ENCODE measurements around the gene CGNL1. TPM values are rescaled to one million over a fixed set of nuclear protein-coding genes. Genes with fewer than 3 reads are reported as not detected.

Gene CGNL1
- total RNA-seq, 1 experiment from 2014 or later: 3.3 TPM

GRCh38 chr15:57364282-57365007 lies 11.9 kb upstream of the CGNL1 start:
- no peaks in the 10 kb centered on the region for H3K4me1 Mint-ChIP-seq (ENCODE audit: low read depth, unreplicated experiment)
- TF ChIP-seq CTCF (IDR thresholded peaks at IDR 0.05; ENCODE audit: unreplicated experiment): no peak
- no TSS peak for BruUV-seq (replicated peaks)

GRCh38 chr15:57367556-57367955 lies 8.7 kb upstream of the CGNL1 start:
- H3K27ac Mint-ChIP-seq (ENCODE audit: unreplicated experiment): no peak overlapping the region

More at GRCh38 chr15:57364282-57365007, 11.9 kb upstream of the CGNL1 start:
- H3K9me3 Mint-ChIP-seq (ENCODE audit: low read depth, unreplicated experiment): no peaks in the 10 kb centered on the region
- peaks cover 5% of the 10 kb centered on the region for H3K36me3 Mint-ChIP-seq (ENCODE audit: insufficient read depth, unreplicated experiment)
- H3K4me3 Mint-ChIP-seq (ENCODE audit: low read depth, unreplicated experiment): no peak overlapping the region
- DNase-seq: no peak
- no peaks in the 10 kb centered on the region for H3K27me3 Mint-ChIP-seq (ENCODE audit: unreplicated experiment)
- CTCF ChIA-PET: interaction anchor here (1.3 to 1.6 kb wide), 2 partner anchors 24 to 188 kb away, joined by 4 read pairs; no protein-coding TSS in a partner anchor
- intact Hi-C loops (cut with micrococcal nuclease; ENCODE audit: unreplicated experiment): no loop called here
- no peak overlapping the region for H3K27ac Mint-ChIP-seq (ENCODE audit: unreplicated experiment)

GRCh38 chr15:57370929-57371328 lies 5.4 kb upstream of the CGNL1 start:
- no peak overlapping the region for H3K27ac Mint-ChIP-seq (ENCODE audit: unreplicated experiment)
- CTCF ChIA-PET: no interaction called here
- peaks cover 32% of the 10 kb centered on the region for H3K27me3 Mint-ChIP-seq (ENCODE audit: unreplicated experiment)
- no peaks in the 10 kb centered on the region for H3K9me3 Mint-ChIP-seq (ENCODE audit: low read depth, unreplicated experiment)
- H3K4me3 Mint-ChIP-seq (ENCODE audit: low read depth, unreplicated experiment): no peak overlapping the region
- no peak for DNase-seq
- peaks cover 3% of the 10 kb centered on the region for H3K36me3 Mint-ChIP-seq (ENCODE audit: insufficient read depth, unreplicated experiment)
- H3K4me1 Mint-ChIP-seq (ENCODE audit: low read depth, unreplicated experiment): no peaks in the 10 kb centered on the region
- no TSS peak for BruUV-seq (replicated peaks)
- intact Hi-C loops (cut with micrococcal nuclease; ENCODE audit: unreplicated experiment): no loop called here
- TF ChIP-seq CTCF (IDR thresholded peaks at IDR 0.05; ENCODE audit: unreplicated experiment): no peak

More at GRCh38 chr15:57367556-57367955, 8.7 kb upstream of the CGNL1 start:
- TF ChIP-seq CTCF (IDR thresholded peaks at IDR 0.05; ENCODE audit: unreplicated experiment): no peak
- CTCF ChIA-PET: no interaction called here
- H3K4me1 Mint-ChIP-seq (ENCODE audit: low read depth, unreplicated experiment): no peaks in the 10 kb centered on the region
- H3K9me3 Mint-ChIP-seq (ENCODE audit: low read depth, unreplicated experiment): no peaks in the 10 kb centered on the region
- BruUV-seq (replicated peaks): no TSS peak
- H3K27me3 Mint-ChIP-seq (ENCODE audit: unreplicated experiment): no peaks in the 10 kb centered on the region
- no peak overlapping the region for H3K4me3 Mint-ChIP-seq (ENCODE audit: low read depth, unreplicated experiment)
- H3K36me3 Mint-ChIP-seq (ENCODE audit: insufficient read depth, unreplicated experiment): peaks cover 5% of the 10 kb centered on the region
- intact Hi-C loops (cut with micrococcal nuclease; ENCODE audit: unreplicated experiment): no loop called here
- no peak for DNase-seq

GRCh38 chr15:57373251-57373881 lies 2.9 kb upstream of the CGNL1 start:
- Mint-ChIP-seq H3K27me3 (ENCODE audit: unreplicated experiment) (peaks cover 39% of the 10 kb centered on the region), H3K4me1 (ENCODE audit: low read depth, unreplicated experiment) (peaks cover 10% of the 10 kb centered on the region), H3K27ac (ENCODE audit: unreplicated experiment) (no peak overlapping the region), H3K9me3 (ENCODE audit: low read depth, unreplicated experiment) (no peaks in the 10 kb centered on the region), H3K4me3 (ENCODE audit: low read depth, unreplicated experiment) (no peak overlapping the region), H3K36me3 (ENCODE audit: insufficient read depth, unreplicated experiment) (peaks cover 16% of the 10 kb centered on the region)
- BruUV-seq (replicated peaks): no TSS peak
- intact Hi-C loops (cut with micrococcal nuclease; ENCODE audit: unreplicated experiment): no loop called here
- no peak for DNase-seq
- CTCF ChIA-PET: interaction anchor here (0.6 to 0.7 kb wide), 2 partner anchors 711 to 1377 kb away, joined by 3 to 5 read pairs; no protein-coding TSS in a partner anchor
- no peak for TF ChIP-seq CTCF (IDR thresholded peaks at IDR 0.05; ENCODE audit: unreplicated experiment)
